ENCODE results near the gene ANKRD24.

- TF ChIP-seq CTCF (IDR thresholded peaks at IDR 0.05) (no peak), POLR2A (IDR thresholded peaks at IDR 0.05) (no peak)
Observed at GRCh38 chr19:4241824-4242430, 59.4 kb downstream of the ANKRD24 start.
